ENCODE results near the gene TMEM200C.
A peak's percentile ranks its signal among the peaks of the same experiment; 100 is the strongest.

The TMEM200C gene

DNA sequence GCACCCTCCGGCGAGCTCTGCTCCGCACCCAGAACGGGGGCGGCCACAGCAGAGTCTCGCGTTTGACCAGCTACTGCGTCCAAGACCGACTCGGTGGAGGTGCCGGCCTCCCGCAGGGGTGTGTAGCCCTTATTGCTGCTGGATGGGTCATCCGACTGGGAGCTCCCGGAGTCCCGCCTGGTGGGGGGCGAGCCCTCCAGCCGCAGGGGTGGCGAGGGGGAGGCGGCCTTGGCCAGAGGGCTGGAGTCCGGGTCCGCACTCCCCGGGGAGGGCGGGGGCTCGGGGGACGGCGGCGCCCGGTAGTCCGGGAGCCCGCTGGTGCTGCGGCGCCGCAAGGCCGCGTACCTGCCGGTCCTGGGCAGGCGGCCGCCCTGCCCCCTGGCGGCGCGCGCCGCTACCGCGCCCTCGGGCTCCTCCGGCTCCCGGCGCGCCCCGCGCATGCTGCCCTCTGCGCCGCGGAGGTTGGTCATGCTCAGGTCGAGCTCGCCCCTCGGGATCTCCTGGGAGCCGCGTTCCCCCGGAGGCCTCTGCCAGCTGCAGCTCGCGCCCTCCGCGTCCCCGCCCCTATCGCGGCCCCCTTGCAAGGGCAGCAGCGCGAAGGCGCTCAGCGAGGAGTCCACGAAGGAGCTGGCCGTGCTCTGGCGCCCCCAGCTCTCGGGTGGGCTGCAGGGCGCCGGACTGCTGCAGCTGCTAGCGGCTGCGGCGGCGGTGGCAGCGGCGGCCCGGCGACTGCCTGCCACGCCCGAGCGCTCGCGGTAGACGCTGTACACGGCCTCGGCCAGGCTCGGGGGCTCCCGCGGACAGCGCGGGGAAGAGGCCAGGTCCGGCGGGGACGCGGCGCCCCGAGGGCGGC, 4.8 kb downstream of the TMEM200C start:
- TF ChIP-seq ZFP3 (CRISPR knock-in tag; IDR thresholded peaks at IDR 0.05) (0 out of 2 replicates have a peak, but pooled peaks have one; percentile 47), PPARA (CRISPR knock-in tag; IDR thresholded peaks at IDR 0.05; ENCODE audit: borderline replicate concordance) (no peak)
- ATAC-seq: peak; percentile 87

DNA sequence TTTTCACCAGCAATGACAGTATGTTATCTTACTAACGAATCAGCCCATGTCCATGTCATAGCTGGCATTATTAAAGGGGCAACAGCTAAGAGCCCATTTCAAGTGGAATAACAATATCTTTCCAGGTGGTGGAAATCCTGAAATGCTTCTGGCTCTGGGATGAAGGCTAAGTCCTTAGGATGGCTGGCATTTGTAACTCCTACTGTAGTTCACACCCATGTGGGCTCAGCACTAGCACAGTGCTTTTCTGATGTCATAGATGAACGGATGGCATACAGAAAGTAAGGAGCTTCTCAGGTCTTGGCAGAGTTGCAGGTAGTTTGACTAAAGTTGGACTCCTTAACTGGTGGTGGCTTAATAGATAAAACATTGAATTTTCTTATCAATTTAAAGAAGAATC, 10.0 kb downstream of the TMEM200C start:
- TF ChIP-seq ESRRG (CRISPR knock-in tag; IDR thresholded peaks at IDR 0.05) (no peak), ZFP30 (CRISPR knock-in tag; IDR thresholded peaks at IDR 0.05) (no peak), ISL1 (CRISPR knock-in tag; IDR thresholded peaks at IDR 0.05) (no peak), SNAI2 (CRISPR knock-in tag; IDR thresholded peaks at IDR 0.05) (no peak)
- TF ChIP-seq, protein P1, sequence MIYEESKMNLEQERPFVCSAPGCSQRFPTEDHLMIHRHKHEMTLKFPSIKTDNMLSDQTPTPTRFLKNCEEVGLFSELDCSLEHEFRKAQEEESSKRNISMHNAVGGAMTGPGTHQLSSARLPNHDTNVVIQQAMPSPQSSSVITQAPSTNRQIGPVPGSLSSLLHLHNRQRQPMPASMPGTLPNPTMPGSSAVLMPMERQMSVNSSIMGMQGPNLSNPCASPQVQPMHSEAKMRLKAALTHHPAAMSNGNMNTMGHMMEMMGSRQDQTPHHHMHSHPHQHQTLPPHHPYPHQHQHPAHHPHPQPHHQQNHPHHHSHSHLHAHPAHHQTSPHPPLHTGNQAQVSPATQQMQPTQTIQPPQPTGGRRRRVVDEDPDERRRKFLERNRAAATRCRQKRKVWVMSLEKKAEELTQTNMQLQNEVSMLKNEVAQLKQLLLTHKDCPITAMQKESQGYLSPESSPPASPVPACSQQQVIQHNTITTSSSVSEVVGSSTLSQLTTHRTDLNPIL (CRISPR knock-in tag; IDR thresholded peaks at IDR 0.05; ENCODE audit: low read depth): no peak
- TF ChIP-seq, protein P2, sequence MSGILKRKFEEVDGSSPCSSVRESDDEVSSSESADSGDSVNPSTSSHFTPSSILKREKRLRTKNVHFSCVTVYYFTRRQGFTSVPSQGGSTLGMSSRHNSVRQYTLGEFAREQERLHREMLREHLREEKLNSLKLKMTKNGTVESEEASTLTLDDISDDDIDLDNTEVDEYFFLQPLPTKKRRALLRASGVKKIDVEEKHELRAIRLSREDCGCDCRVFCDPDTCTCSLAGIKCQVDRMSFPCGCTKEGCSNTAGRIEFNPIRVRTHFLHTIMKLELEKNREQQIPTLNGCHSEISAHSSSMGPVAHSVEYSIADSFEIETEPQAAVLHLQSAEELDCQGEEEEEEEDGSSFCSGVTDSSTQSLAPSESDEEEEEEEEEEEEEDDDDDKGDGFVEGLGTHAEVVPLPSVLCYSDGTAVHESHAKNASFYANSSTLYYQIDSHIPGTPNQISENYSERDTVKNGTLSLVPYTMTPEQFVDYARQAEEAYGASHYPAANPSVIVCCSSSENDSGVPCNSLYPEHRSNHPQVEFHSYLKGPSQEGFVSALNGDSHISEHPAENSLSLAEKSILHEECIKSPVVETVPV (CRISPR knock-in tag; IDR thresholded peaks at IDR 0.05): no peak
- no peak for ATAC-seq

DNA sequence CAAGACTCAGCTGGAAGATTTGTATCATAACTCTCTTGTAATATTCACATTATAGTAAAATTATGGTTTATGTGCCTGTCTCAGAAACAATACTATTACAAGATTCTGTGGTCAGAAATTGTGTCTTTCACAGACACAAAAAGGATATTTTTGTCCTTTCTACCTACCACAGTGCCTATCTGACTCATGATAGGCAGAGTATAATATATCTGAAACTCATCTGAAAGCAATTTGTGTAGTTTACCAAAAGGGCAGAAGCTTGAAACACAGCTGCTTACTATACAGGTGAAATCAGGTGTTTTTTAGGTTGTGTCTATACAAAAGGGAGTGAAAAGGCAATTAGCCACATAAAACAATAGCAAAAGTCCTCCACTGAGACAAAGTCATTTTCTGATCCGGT, 10.9 kb downstream of the TMEM200C start:
- no peak for ATAC-seq
- TF ChIP-seq ESRRG (CRISPR knock-in tag; IDR thresholded peaks at IDR 0.05): no peak

DNA sequence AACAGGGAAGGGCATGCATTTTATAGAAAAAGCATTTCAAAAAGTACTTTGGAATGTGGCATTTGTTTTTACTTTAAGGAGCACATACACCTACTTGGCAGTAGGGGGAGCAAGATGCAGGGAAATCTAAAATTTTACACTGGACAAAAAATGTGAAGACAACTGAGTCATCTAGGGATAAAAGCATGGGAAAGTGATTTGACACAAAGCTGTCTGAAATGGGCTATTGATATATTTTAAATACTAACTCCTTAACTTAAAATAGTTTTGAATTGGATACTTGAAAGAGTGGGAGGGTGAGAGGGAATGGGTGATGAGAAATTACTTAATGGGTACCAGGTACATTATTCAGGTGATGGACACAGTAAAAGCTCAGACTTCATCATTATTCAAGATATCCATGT, 15.8 kb downstream of the TMEM200C start:
- ATAC-seq: peak; percentile 53; the same call in 1 of the 3 replicates
- TF ChIP-seq ZNF8 (CRISPR knock-in tag; IDR thresholded peaks at IDR 0.05): no peak
- TF ChIP-seq PPARA (CRISPR knock-in tag; IDR thresholded peaks at IDR 0.05; ENCODE audit: borderline replicate concordance): no peak
- no peak for TF ChIP-seq CSDC2 (CRISPR knock-in tag; IDR thresholded peaks at IDR 0.05)
- TF ChIP-seq ZNF565 (CRISPR knock-in tag; conservative IDR thresholded peaks at IDR 0.05; ENCODE audit: low read depth): no peak
- TF ChIP-seq ZC3H10 (CRISPR knock-in tag; IDR thresholded peaks at IDR 0.05): no peak
- no peak for TF ChIP-seq ARNTL (CRISPR knock-in tag; IDR thresholded peaks at IDR 0.05; ENCODE audit: borderline replicate concordance, low read depth)
- no peak for TF ChIP-seq PATZ1 (CRISPR knock-in tag; IDR thresholded peaks at IDR 0.05; ENCODE audit: borderline replicate concordance)
- no peak for TF ChIP-seq ZFP3 (CRISPR knock-in tag; IDR thresholded peaks at IDR 0.05)
- TF ChIP-seq OSR1 (CRISPR knock-in tag; IDR thresholded peaks at IDR 0.05): no peak

DNA sequence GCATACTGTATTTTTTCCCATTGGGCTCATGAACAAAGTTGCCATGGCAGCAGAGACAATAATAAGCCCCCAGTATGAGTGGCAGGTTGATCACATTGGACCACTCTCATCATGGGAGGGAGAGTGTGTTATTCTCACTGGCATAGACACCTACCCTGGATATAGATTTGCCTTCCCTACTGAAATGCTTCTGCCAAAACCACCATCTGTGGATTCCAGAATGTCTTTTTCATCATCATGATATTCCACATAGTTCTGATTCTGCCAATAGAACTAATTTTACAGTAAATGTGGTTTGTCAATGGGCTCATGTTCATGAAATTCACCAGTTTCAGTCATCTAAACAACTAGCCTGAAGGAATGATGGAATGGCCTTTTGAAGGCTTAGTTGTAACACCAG, 18.4 kb downstream of the TMEM200C start:
- ATAC-seq: no peak
- TF ChIP-seq ARNTL (CRISPR knock-in tag; IDR thresholded peaks at IDR 0.05; ENCODE audit: borderline replicate concordance, low read depth) (no peak), ZC3H10 (CRISPR knock-in tag; IDR thresholded peaks at IDR 0.05) (no peak), OSR1 (CRISPR knock-in tag; IDR thresholded peaks at IDR 0.05) (no peak), TSHZ2 (CRISPR knock-in tag; IDR thresholded peaks at IDR 0.05) (no peak), ZFP3 (CRISPR knock-in tag; IDR thresholded peaks at IDR 0.05) (no peak), PATZ1 (CRISPR knock-in tag; IDR thresholded peaks at IDR 0.05; ENCODE audit: borderline replicate concordance) (no peak), ZNF565 (CRISPR knock-in tag; conservative IDR thresholded peaks at IDR 0.05; ENCODE audit: low read depth) (no peak), ISL1 (CRISPR knock-in tag; IDR thresholded peaks at IDR 0.05) (no peak), SNAI2 (CRISPR knock-in tag; IDR thresholded peaks at IDR 0.05) (no peak)
- TF ChIP-seq, protein P2 (CRISPR knock-in tag; IDR thresholded peaks at IDR 0.05): no peak
